ENCODE measurements around the gene MGAT5.

DNA sequence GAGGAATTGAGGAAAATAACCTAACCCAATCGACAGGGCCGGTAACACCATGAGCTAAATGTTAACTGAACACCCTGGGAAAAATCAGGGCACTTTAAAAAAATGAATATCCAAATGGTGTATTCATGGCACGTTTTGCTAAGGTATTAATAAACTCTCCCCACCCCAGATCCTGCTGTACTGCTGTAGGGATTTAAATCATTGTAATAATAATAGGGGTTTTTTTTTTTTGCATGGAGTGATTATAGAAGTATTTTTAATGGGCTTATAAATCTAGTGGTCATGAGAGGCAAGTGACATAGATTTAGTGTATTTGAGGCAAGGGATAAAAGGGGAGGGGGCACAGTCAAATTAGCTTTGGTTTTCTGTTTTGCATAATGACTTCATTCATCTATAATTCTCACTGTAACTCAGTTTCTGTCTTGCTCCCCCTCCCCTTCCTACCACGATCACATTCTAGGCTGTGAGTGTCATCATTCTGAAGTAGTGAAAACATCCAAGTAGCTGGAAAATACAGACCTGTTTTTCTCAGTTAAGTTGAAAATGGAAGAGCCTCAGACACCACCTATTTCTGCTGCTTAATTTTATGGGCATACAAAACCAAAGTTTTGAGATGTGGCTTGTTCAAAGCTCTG lies 18.2 kb upstream of the MGAT5 start:
- TF ChIP-seq ZBTB21 (CRISPR knock-in tag; IDR thresholded peaks at IDR 0.05; ENCODE audit: borderline replicate concordance) (no peak), SMAD4 (CRISPR knock-in tag; IDR thresholded peaks at IDR 0.05) (no peak), JUN (CRISPR knock-in tag; IDR thresholded peaks at IDR 0.05) (no peak), NR3C1 (CRISPR knock-in tag; conservative IDR thresholded peaks at IDR 0.05; ENCODE audit: low read depth) (no peak), GABPB1 (CRISPR knock-in tag; IDR thresholded peaks at IDR 0.05) (no peak), JAZF1 (CRISPR knock-in tag; IDR thresholded peaks at IDR 0.05) (no peak), CREM (CRISPR knock-in tag; IDR thresholded peaks at IDR 0.05) (no peak)
- TF ChIP-seq, protein P1, sequence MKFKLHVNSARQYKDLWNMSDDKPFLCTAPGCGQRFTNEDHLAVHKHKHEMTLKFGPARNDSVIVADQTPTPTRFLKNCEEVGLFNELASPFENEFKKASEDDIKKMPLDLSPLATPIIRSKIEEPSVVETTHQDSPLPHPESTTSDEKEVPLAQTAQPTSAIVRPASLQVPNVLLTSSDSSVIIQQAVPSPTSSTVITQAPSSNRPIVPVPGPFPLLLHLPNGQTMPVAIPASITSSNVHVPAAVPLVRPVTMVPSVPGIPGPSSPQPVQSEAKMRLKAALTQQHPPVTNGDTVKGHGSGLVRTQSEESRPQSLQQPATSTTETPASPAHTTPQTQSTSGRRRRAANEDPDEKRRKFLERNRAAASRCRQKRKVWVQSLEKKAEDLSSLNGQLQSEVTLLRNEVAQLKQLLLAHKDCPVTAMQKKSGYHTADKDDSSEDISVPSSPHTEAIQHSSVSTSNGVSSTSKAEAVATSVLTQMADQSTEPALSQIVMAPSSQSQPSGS (CRISPR knock-in tag; IDR thresholded peaks at IDR 0.05; ENCODE audit: borderline replicate concordance, low read depth) = no peak
- TF ChIP-seq, protein P2, sequence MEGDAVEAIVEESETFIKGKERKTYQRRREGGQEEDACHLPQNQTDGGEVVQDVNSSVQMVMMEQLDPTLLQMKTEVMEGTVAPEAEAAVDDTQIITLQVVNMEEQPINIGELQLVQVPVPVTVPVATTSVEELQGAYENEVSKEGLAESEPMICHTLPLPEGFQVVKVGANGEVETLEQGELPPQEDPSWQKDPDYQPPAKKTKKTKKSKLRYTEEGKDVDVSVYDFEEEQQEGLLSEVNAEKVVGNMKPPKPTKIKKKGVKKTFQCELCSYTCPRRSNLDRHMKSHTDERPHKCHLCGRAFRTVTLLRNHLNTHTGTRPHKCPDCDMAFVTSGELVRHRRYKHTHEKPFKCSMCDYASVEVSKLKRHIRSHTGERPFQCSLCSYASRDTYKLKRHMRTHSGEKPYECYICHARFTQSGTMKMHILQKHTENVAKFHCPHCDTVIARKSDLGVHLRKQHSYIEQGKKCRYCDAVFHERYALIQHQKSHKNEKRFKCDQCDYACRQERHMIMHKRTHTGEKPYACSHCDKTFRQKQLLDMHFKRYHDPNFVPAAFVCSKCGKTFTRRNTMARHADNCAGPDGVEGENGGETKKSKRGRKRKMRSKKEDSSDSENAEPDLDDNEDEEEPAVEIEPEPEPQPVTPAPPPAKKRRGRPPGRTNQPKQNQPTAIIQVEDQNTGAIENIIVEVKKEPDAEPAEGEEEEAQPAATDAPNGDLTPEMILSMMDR (IDR thresholded peaks at IDR 0.05) = no peak
- TF ChIP-seq, protein P3, sequence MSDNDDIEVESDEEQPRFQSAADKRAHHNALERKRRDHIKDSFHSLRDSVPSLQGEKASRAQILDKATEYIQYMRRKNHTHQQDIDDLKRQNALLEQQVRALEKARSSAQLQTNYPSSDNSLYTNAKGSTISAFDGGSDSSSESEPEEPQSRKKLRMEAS (CRISPR knock-in tag; IDR thresholded peaks at IDR 0.05) = no peak
- TF ChIP-seq, protein P4, sequence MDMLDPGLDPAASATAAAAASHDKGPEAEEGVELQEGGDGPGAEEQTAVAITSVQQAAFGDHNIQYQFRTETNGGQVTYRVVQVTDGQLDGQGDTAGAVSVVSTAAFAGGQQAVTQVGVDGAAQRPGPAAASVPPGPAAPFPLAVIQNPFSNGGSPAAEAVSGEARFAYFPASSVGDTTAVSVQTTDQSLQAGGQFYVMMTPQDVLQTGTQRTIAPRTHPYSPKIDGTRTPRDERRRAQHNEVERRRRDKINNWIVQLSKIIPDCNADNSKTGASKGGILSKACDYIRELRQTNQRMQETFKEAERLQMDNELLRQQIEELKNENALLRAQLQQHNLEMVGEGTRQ (CRISPR knock-in tag; IDR thresholded peaks at IDR 0.05) = no peak
- TF ChIP-seq, protein P5, sequence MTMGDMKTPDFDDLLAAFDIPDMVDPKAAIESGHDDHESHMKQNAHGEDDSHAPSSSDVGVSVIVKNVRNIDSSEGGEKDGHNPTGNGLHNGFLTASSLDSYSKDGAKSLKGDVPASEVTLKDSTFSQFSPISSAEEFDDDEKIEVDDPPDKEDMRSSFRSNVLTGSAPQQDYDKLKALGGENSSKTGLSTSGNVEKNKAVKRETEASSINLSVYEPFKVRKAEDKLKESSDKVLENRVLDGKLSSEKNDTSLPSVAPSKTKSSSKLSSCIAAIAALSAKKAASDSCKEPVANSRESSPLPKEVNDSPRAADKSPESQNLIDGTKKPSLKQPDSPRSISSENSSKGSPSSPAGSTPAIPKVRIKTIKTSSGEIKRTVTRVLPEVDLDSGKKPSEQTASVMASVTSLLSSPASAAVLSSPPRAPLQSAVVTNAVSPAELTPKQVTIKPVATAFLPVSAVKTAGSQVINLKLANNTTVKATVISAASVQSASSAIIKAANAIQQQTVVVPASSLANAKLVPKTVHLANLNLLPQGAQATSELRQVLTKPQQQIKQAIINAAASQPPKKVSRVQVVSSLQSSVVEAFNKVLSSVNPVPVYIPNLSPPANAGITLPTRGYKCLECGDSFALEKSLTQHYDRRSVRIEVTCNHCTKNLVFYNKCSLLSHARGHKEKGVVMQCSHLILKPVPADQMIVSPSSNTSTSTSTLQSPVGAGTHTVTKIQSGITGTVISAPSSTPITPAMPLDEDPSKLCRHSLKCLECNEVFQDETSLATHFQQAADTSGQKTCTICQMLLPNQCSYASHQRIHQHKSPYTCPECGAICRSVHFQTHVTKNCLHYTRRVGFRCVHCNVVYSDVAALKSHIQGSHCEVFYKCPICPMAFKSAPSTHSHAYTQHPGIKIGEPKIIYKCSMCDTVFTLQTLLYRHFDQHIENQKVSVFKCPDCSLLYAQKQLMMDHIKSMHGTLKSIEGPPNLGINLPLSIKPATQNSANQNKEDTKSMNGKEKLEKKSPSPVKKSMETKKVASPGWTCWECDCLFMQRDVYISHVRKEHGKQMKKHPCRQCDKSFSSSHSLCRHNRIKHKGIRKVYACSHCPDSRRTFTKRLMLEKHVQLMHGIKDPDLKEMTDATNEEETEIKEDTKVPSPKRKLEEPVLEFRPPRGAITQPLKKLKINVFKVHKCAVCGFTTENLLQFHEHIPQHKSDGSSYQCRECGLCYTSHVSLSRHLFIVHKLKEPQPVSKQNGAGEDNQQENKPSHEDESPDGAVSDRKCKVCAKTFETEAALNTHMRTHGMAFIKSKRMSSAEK (CRISPR knock-in tag; IDR thresholded peaks at IDR 0.05; ENCODE audit: borderline replicate concordance) = no peak
- TF ChIP-seq, protein P6, sequence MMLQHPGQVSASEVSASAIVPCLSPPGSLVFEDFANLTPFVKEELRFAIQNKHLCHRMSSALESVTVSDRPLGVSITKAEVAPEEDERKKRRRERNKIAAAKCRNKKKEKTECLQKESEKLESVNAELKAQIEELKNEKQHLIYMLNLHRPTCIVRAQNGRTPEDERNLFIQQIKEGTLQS (CRISPR knock-in tag; conservative IDR thresholded peaks at IDR 0.05) = no peak
- TF ChIP-seq, protein P7, sequence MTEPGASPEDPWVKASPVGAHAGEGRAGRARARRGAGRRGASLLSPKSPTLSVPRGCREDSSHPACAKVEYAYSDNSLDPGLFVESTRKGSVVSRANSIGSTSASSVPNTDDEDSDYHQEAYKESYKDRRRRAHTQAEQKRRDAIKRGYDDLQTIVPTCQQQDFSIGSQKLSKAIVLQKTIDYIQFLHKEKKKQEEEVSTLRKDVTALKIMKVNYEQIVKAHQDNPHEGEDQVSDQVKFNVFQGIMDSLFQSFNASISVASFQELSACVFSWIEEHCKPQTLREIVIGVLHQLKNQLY (CRISPR knock-in tag; IDR thresholded peaks at IDR 0.05) = no peak
